Neural cell (in vitro differentiated cells): Measurements from ENCODE around the gene CACNA1B. TPM values are rescaled to one million over a fixed set of nuclear protein-coding genes. Genes with fewer than 3 reads are reported as not detected.

Experiments
- H2AFZ ChIP-seq: fragments of 200-600, 300-800 bp; sonication (generic), shearing (Covaris generic); 2 replicates; pipeline ENCODE4 v1.6.0; 2014; ENCODE audit warnings: low read depth, mild to moderate bottlenecking, antibody characterized with exemption, low read length, moderate library complexity
- H3F3A ChIP-seq: fragments of 200-600 bp; shearing (Covaris generic); 2 replicates; pipeline ENCODE4 v1.6.1; 2016; ENCODE audit warnings: mild to moderate bottlenecking, moderate library complexity, mixed read lengths, antibody characterized with exemption, low read length; ENCODE audit not compliant: insufficient read depth, poor library complexity, severe bottlenecking
- H3K27ac ChIP-seq: fragments of 200-600, 300-800 bp; sonication (generic), shearing (Covaris generic); 2 replicates; pipeline ENCODE4 v1.5.1; 2014; ENCODE audit warnings: mild to moderate bottlenecking, low read length, moderate library complexity
- H3K27me3 ChIP-seq: fragments of 300-800, 200-600 bp; sonication (generic), shearing (Covaris generic); 2 replicates; pipeline ENCODE4 v1.6.0; 2014; ENCODE audit warnings: mild to moderate bottlenecking, low read depth, low read length, moderate library complexity; ENCODE audit not compliant: insufficient read depth
- H3K36me3 ChIP-seq: fragments of 300-800, 200-600 bp; sonication (generic), shearing (Covaris generic); 2 replicates; pipeline ENCODE4 v1.5.1; 2014; ENCODE audit warnings: mild to moderate bottlenecking, antibody characterized with exemption, low read length, moderate library complexity; ENCODE audit not compliant: insufficient read depth
- H3K4me2 ChIP-seq: fragments of 300-800, 200-600 bp; sonication (generic), shearing (Covaris generic); 2 replicates; pipeline ENCODE4 v1.6.0; 2014; ENCODE audit warnings: mild to moderate bottlenecking, low read length
- H3K4me3 ChIP-seq: fragments of 300-800, 200-600 bp; sonication (generic), shearing (Covaris generic); 2 replicates; pipeline ENCODE4 v1.5.1; 2014; ENCODE audit warnings: mild to moderate bottlenecking, low read length, moderate library complexity
- H3K79me2 ChIP-seq: fragments of 200-600 bp; shearing (Covaris generic); replicated peaks from 2 replicates; pipeline ENCODE4 v1.6.0; 2014; ENCODE audit warnings: mild to moderate bottlenecking, low read length, moderate library complexity; ENCODE audit not compliant: insufficient read depth
- H3K9ac ChIP-seq: fragments of 300-800, 200-600 bp; sonication (generic), shearing (Covaris generic); 2 replicates; pipeline ENCODE4 v1.6.1; 2016; ENCODE audit warnings: mild to moderate bottlenecking, low read length, mixed read lengths
- H3K9me2 ChIP-seq: fragments of 200-600 bp; shearing (Covaris generic); 2 replicates; pipeline ENCODE4 v1.6.1; 2016; ENCODE audit warnings: mild to moderate bottlenecking, low read length, mixed read lengths; ENCODE audit not compliant: insufficient read depth
- H3K9me3 ChIP-seq: fragments of 200-600, 300-800 bp; sonication (generic), shearing (Covaris generic); 2 replicates; pipeline ENCODE4 v1.6.1; 2016; ENCODE audit warnings: mild to moderate bottlenecking, mixed run types, low read length, moderate library complexity, mixed read lengths
- H4K20me1 ChIP-seq: fragments of 200-600 bp; shearing (Covaris generic); 2 replicates; pipeline ENCODE4 v1.6.1; 2016; ENCODE audit warnings: mild to moderate bottlenecking, mixed run types; ENCODE audit not compliant: insufficient read depth
- CTCF ChIP-seq: fragments of 450-650 bp; IDR thresholded peaks from 2 replicates; pipeline ENCODE4 v1.5.1; 2014; ENCODE audit warnings: antibody characterized with exemption, mild to moderate bottlenecking, moderate library complexity; ENCODE audit not compliant: poor library complexity, severe bottlenecking
- EP300 ChIP-seq: fragments of 450-650 bp; conservative IDR thresholded peaks from 2 replicates; pipeline ENCODE4 v1.6.1; 2014; ENCODE audit warnings: antibody characterized with exemption, mild to moderate bottlenecking, moderate library complexity; ENCODE audit not compliant: poor library complexity, severe bottlenecking
- EZH2 ChIP-seq: fragments of 200-600, 300-800 bp; shearing (Covaris generic), sonication (generic); IDR thresholded peaks from 2 replicates; pipeline ENCODE4 v1.6.1; 2014; ENCODE audit warnings: antibody characterized with exemption, low read length, borderline replicate concordance, mild to moderate bottlenecking; ENCODE audit not compliant: insufficient read depth, poor library complexity, severe bottlenecking
- MXI1 ChIP-seq: fragments of 450-650 bp; conservative IDR thresholded peaks from 2 replicates; pipeline ENCODE4 v1.6.1; 2014; ENCODE audit warnings: antibody characterized with exemption, mild to moderate bottlenecking; ENCODE audit not compliant: poor library complexity, severe bottlenecking
- POLR2AphosphoS5 ChIP-seq: IDR thresholded peaks from 2 replicates; pipeline ENCODE4 v1.6.1; 2012
- RAD21 ChIP-seq: fragments of 450-650 bp; conservative IDR thresholded peaks from 2 replicates; pipeline ENCODE4 v1.6.1; 2014; ENCODE audit warnings: antibody characterized with exemption, mild to moderate bottlenecking, moderate library complexity
- REST ChIP-seq: IDR thresholded peaks from 2 replicates; pipeline ENCODE4 v1.6.1; 2012; ENCODE audit warnings: borderline replicate concordance
- SMC3 ChIP-seq: fragments of 450-650 bp; conservative IDR thresholded peaks from 2 replicates; pipeline ENCODE4 v1.6.1; 2014; ENCODE audit warnings: antibody characterized with exemption, mild to moderate bottlenecking, moderate library complexity; ENCODE audit not compliant: poor library complexity
- TAF1 ChIP-seq: IDR thresholded peaks from 2 replicates; pipeline ENCODE4 v1.6.1; 2012; ENCODE audit warnings: low read depth
- polyA plus RNA-seq: library from polyadenylated mRNA; depleted of rRNA; stranded (reverse); fragments of >200 nt; gene quantifications from 2 replicates; pipeline ENCODE4 v1.2.3, GENCODE V29; 2014

Gene CACNA1B
- polyA plus RNA-seq, 1 donor from 2014 or later, result 5.8 TPM

- H2AFZ ChIP-seq, result no peak overlapping the region
- no peaks in the 10 kb centered on the region for H3K36me3 ChIP-seq
- H3K79me2 ChIP-seq, result no peaks in the 10 kb centered on the region
- H3K4me2 ChIP-seq, result no peak overlapping the region
- H3K9me3 ChIP-seq, result no peaks in the 10 kb centered on the region
- no peaks in the 10 kb centered on the region for H3K9me2 ChIP-seq
- no peaks in the 10 kb centered on the region for H3K27me3 ChIP-seq
- no peak overlapping the region for H3K27ac ChIP-seq
- H4K20me1 ChIP-seq, result no peaks in the 10 kb centered on the region
- no peak overlapping the region for H3K4me3 ChIP-seq
- H3F3A ChIP-seq, result no peaks in the 10 kb centered on the region
- H3K9ac ChIP-seq, result no peak overlapping the region
- TF ChIP-seq REST (no peak), RAD21 (no peak), CTCF (no peak), MXI1 (no peak), EZH2 (no peak), EP300 (no peak), SMC3 (no peak), TAF1 (no peak), POLR2AphosphoS5 (no peak)
These were observed 4.2 kb upstream of the CACNA1B start for GRCh38 chr9:137873408-137873807.

GRCh38 chr9:137873858-137874362, 3.7 kb upstream of the CACNA1B start:
- no peaks in the 10 kb centered on the region for H3K9me3 ChIP-seq
- H3K36me3 ChIP-seq, result no peaks in the 10 kb centered on the region
- no peaks in the 10 kb centered on the region for H3K79me2 ChIP-seq
- H3K9ac ChIP-seq, result no peak overlapping the region
- H3K27me3 ChIP-seq, result no peaks in the 10 kb centered on the region
- no peak overlapping the region for H3K27ac ChIP-seq
- TF ChIP-seq EZH2 (no peak), EP300 (no peak), RAD21 (no peak), CTCF (no peak)
- no peak overlapping the region for H2AFZ ChIP-seq
- H3K9me2 ChIP-seq, result no peaks in the 10 kb centered on the region
- H4K20me1 ChIP-seq, result no peaks in the 10 kb centered on the region
- no peaks in the 10 kb centered on the region for H3F3A ChIP-seq
- H3K4me2 ChIP-seq, result no peak overlapping the region
- no peak overlapping the region for H3K4me3 ChIP-seq
